SIG-M5 treated with dmso at 0.1 percent for 504 hours (cell line): ENCODE results near the gene PTPRD.

Source experiments
- DNase-seq: peaks from one replicate; lab custom pipeline; 2025; ENCODE audit not compliant: unreplicated experiment; lab: John Stamatoyannopoulos, UW

The PTPRD gene

GRCh38 chr9:9774471-9774870, 838.3 kb downstream of the PTPRD start:
- DNase-seq, result no peak

DNA sequence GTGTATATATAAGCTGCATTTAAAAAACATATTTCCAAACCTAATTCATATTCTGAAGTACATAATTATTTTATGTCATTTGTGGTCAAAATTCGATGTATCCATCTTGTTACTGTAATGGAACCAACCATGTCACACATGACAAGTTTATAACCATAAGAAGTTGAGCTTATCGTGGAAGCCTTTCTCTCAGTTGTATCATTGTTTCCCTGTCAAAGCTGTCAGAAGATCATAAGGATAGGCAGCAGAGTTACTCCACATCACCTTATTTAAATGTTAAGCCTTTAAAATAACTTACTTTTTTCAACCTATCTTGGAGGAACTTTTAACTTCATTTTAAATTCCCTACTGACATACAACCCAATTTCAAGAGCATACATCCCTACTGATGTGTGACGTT, 841.5 kb downstream of the PTPRD start:
- no peak for DNase-seq

DNA sequence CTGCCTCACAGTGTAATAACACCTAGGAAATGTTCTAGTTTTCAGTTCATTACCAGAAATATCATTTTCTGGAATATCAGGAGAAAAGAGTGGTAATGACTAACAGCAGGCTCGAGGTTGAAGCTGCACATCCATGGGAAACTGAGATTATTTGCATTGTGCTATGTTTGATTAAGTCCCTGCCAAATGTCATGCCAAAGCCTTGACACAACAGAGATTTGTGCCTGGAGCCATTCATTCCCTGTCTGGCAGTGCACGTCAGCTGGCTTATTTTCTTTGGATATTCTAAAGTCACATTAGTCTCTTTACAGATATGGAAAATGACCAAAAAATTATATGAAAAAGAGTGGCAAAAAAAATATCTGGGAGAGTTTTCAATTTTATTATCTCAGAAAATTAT, 848.0 kb downstream of the PTPRD start:
- DNase-seq, result no peak

- DNase-seq, result no peak
Measured at GRCh38 chr9:9754186-9754585, 858.6 kb downstream of the PTPRD start.

DNA sequence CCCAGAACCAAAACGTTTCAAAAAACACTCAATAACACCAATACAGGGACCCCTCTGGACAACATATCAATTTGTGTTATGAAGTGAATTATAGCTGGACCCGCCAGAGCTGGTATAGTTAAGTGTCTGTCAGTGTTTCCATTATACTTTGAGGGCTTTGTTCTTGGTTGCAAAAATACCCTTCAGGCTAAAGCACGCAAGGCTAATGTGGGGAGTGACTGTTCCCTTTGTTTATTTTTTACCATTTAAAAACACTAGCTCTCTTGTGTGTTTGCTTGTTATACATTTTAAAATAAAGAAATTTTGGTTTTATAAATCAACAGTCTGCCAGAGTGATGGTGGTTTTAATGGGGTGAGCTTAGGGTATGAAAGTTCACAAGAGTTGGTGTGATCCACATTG, 859.5 kb downstream of the PTPRD start:
- DNase-seq, result no peak

DNA sequence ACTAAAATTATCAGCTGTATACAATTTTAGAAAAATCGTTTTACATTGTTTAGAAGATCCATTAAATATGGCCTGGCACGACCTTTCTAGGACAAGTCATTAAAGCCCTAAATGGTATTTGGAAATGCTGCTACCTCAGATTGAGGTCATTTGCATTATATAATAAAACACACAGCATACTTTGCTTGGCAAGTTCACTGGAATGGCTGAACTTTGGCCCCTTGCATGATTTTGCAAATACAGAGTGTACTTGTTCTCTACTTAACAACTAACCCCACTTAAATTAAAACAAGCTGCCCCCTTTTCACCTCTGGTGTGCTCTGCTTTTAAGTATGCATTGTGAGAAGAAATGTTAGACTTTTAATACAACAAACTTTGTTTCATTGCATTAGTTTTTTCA, 860.1 kb downstream of the PTPRD start:
- DNase-seq, result no peak

DNA sequence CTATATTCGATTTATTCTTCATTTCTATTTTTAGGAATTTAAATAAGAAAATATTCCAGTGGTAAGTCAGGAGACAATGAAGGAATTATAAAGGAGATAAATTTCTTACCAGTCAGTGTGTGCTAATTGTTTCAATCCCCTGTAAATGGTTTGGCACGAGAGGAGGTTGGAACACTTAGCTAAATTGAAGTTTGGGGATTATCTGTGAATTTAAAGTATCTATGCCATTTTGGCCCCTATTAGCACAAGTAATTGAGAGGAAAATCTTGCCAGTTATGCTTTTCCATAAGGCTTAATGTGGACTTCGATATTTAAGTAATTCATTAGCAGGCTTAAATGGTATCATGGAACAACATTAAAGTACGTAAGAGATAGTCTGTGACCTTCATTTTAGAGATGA, 860.8 kb downstream of the PTPRD start:
- no peak for DNase-seq

DNA sequence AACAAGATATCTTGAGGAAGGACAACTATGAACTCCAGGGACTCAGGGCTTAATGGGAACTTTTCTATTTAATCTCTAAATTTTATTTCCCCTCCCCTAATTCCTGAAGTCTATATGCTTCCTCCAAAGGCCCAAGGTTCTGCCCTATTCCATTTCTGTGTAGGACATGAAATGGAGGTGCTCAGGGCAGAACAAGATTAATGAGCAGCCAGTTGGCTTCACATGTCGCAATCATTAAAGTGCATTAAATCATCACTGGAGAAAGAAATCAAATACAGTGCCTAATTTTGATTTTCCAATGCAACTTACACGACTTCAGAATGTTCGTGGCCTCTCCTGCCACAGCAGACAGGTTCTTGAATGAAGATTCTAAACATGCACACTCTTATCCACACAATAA, 862.1 kb downstream of the PTPRD start:
- no peak for DNase-seq

DNA sequence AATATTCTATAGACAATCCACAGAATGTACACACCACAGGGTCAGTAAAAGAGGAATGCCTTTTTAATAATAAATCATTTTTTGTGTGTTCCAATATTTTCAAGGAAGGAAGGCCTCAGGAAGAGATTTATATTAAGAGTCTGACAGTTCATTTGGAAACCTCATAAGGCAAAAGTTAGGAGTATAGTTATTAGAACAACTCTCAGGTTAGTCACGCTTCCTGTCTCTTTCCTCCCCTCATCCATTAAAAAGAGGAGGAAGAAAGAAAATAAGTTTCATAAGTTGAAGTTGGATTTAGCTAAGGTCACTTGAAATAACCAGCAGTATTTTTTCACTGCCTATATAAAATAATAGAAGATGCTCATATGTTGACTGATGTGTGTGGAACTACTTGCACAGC, 863.2 kb downstream of the PTPRD start:
- DNase-seq, result no peak

GRCh38 chr9:9747787-9748186, 865.0 kb downstream of the PTPRD start:
- no peak for DNase-seq

GRCh38 chr9:9746826-9747225, 866.0 kb downstream of the PTPRD start:
- no peak for DNase-seq

GRCh38 chr9:9743822-9744221, 869.0 kb downstream of the PTPRD start:
- no peak for DNase-seq

DNA sequence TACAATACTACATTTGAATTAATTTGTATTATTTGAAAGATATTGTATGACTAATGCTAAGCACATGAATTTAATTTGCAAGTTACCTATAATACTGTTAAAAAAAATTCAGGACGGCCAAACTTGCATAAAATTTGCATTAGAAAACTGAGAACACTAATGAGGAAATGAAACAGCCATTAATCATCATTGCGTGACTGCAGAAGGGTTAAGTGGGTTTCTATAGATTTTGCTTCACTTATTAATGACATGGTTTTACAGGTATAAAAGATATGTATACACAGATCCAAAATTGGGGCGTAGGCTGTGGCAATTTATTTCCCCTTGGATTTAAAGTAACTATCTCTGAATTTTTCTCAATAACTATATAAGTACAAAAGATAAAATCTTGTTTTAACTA, 882.6 kb downstream of the PTPRD start:
- no peak for DNase-seq

GRCh38 chr9:9729082-9729481, 883.7 kb downstream of the PTPRD start:
- no peak for DNase-seq

GRCh38 chr9:9719373-9720112, 893.3 kb downstream of the PTPRD start:
- no peak for DNase-seq

- DNase-seq, result no peak
Measured at GRCh38 chr9:9718691-9719090, 894.1 kb downstream of the PTPRD start.

DNA sequence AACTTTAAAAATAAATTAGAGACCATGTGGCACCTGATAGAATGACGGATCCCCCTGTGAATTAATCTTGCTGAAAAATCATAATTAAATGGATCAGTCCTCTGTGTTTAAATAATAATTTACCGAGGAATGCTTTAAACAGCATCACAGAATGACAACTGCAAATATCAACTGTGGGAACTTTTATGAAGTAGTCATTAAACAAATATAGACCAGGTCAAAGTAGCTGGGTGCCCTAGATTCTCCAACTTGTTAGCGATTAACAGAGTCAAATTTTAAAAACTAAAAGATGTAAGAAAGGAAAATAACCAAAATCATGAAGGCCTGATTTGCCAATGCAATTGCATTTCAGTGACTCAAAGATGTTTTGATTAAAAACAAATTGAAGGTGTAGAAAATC, 933.4 kb downstream of the PTPRD start:
- no peak for DNase-seq

DNA sequence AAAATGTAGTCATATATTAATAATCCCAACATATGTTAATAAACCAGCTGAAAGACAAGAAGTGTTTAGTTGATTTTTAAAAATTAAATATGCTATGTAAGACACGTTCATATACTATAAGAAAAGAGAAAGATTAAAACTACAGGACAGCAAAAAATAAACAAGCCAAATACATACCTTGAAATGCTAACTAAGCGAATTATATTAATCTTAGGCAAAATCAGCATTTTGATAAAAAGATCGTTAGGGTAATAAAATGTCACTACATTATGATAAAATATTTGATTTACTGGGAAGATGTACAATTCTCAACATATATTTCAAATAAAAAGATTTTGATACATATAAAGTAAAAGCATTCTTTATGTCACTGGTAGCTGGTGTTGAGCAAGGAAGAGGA, 938.3 kb downstream of the PTPRD start:
- DNase-seq, result no peak

DNA sequence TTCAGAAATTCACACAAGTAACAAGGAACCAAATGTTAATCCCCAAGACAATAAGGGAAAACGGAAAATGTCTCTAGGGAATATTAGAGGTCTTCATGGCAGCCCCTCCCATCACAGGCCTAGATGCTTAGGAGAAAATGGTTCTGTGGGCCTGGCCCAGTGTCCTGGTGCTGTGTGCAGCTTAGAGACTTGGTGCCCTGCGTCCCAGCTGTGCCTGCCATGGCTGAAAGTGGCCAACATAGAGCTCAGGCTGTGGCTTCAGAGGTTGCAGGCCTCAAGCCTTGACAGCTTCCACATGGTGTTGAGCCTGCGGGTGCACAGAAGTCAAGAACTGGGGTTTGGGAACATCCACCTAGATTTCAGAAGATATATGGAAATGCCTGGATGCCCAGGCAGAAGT, 942.3 kb downstream of the PTPRD start:
- no peak for DNase-seq

DNA sequence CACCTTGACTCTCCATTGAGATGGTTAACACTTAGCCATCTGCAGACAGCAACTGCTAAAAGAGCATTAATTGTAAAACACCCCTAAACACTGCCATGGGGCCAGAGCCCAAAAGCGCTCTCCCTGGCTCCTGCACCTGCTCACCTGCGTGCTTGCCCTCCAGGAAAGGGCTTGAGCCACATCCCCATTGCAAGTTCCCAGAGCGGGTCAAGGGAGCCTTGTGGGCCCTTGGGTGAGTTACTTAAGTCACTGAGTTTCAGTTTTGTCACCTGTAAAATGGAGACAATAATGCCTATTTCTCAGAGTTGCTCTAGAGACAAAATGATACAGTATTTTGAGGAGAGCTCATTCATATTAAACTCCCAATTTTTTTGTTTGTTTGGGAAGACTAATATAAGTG, 967.8 kb downstream of the PTPRD start:
- DNase-seq, result no peak

- no peak for DNase-seq
Measured at GRCh38 chr9:9631284-9631683, 981.5 kb downstream of the PTPRD start.

DNA sequence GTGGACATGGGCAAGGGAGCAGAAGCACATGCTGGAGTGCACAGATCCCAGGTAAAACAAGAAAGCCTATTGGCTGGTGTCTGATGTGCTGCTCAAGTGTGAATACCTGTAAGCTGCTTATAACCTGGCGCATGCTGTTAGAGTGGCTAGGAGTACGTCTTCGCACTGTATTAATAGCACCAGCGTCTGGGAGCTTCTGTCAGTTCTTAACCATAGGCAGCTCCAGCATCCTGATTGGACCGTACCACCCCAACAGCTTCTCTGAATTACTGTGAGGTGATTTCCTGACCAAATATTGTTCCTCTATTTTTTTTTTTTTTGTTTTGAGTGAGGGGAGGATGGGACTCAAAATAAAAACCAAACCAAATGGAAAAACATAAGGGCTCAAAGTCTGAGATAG, 987.6 kb downstream of the PTPRD start:
- no peak for DNase-seq

GRCh38 chr9:9623506-9623905, 989.3 kb downstream of the PTPRD start:
- DNase-seq, result no peak
